PC-9 (cell line): ENCODE results near the gene PPFIA4. TPM values are rescaled to one million over a fixed set of nuclear protein-coding genes. Genes with fewer than 3 reads are reported as not detected.

Experiments
- BruUV-seq: library from RNA; stranded (reverse); fragments of 400-500 nt; replicated peaks from 2 replicates; lab custom pipeline; 2021; lab: Mats Ljungman, UMichigan
- CTCF ChIA-PET: fragments of 300-600 bp; sonication (Branson Sonifier 250); formaldehyde crosslinking; loops from one replicate; lab custom pipeline; 2022; ENCODE audit warnings: antibody characterized with exemption; lab: Charles Lee
- POLR2A ChIA-PET: fragments of 300-600 bp; sonication (Branson Sonifier 250); formaldehyde crosslinking; loops from one replicate; lab custom pipeline; 2022; ENCODE audit warnings: antibody characterized with exemption; ENCODE audit not compliant: unreplicated experiment; lab: Charles Lee
- DNase-seq, 2 experiments: peaks; one replicate each; pipeline versions ENCODE4 v3.0.0 to v3.0.0-alpha.2; 2015 to 2022; ENCODE audit warnings: mixed read lengths in 1 of 2
- H2AFZ ChIP-seq: fragments of 200-600 bp; sonication (generic); 2 replicates; pipeline ENCODE4 v1.8.1; 2017; ENCODE audit warnings: antibody characterized with exemption
- H3F3A ChIP-seq: fragments of 200-600 bp; sonication (generic); 2 replicates; pipeline ENCODE4 v1.8.1; 2017; ENCODE audit warnings: antibody characterized with exemption, mild to moderate bottlenecking, low read depth; ENCODE audit not compliant: insufficient read depth
- H3K27ac ChIP-seq: fragments of 200-600 bp; sonication (generic); 2 replicates; pipeline ENCODE4 v1.6.1; 2016; ENCODE audit warnings: mixed run types
- H3K27me3 ChIP-seq: fragments of 200-600 bp; sonication (generic); 2 replicates; pipeline ENCODE4 v1.6.1; 2016; ENCODE audit warnings: low read depth, mixed run types; ENCODE audit not compliant: insufficient read depth
- H3K36me3 ChIP-seq: fragments of 200-600 bp; sonication (generic); 2 replicates; pipeline ENCODE4 v1.6.1; 2016; ENCODE audit warnings: low read depth, mixed run types
- H3K4me1 ChIP-seq: fragments of 200-600 bp; sonication (generic); replicated peaks from 2 replicates; pipeline ENCODE4 v1.6.1; 2016; ENCODE audit warnings: mixed run types; ENCODE audit not compliant: insufficient read depth
- H3K4me2 ChIP-seq: fragments of 200-600 bp; sonication (generic); 2 replicates; pipeline ENCODE4 v1.6.1; 2017; ENCODE audit warnings: mixed run types
- H3K4me3 ChIP-seq: fragments of 200-600 bp; sonication (generic); 2 replicates; pipeline ENCODE4 v1.6.1; 2016; ENCODE audit warnings: mixed run types
- H3K79me2 ChIP-seq: fragments of 200-600 bp; sonication (generic); 2 replicates; pipeline ENCODE4 v1.6.1; 2017; ENCODE audit warnings: low read depth, mixed run types
- H3K9me2 ChIP-seq: fragments of 200-600 bp; sonication (generic); 2 replicates; pipeline ENCODE4 v1.8.1; 2017; ENCODE audit warnings: mild to moderate bottlenecking; ENCODE audit not compliant: insufficient read depth
- H3K9me3 ChIP-seq: fragments of 200-600 bp; sonication (generic); 2 replicates; pipeline ENCODE4 v1.8.1; 2016; ENCODE audit warnings: low read depth; ENCODE audit not compliant: insufficient read depth
- H4K20me1 ChIP-seq: fragments of 200-600 bp; sonication (generic); 2 replicates; pipeline ENCODE4 v1.8.1; 2017; ENCODE audit not compliant: insufficient read depth
- CTCF ChIP-seq: fragments of 200-600 bp; sonication (generic); conservative IDR thresholded peaks from 2 replicates; pipeline ENCODE4 v1.6.1; 2017; ENCODE audit warnings: mixed run types, antibody characterized with exemption, mild to moderate bottlenecking, moderate library complexity
- EZH2 ChIP-seq: fragments of 200-600 bp; sonication (generic); IDR thresholded peaks from 2 replicates; pipeline ENCODE4 v1.8.0; 2017; ENCODE audit warnings: antibody characterized with exemption, low read depth
- intact Hi-C: fragments of 100-400 bp; cut with micrococcal nuclease; formaldehyde crosslinking; loops from one replicate; pipeline ENCODE4 v1.10.0; 2022; ENCODE audit not compliant: unreplicated experiment
- total RNA-seq: library from RNA; stranded (reverse); gene quantifications from 2 replicates; pipeline ENCODE4 v1.2.3, GENCODE V29; 2021

Gene PPFIA4
- total RNA-seq, 1 experiment from 2014 or later: 1.2 TPM

DNA sequence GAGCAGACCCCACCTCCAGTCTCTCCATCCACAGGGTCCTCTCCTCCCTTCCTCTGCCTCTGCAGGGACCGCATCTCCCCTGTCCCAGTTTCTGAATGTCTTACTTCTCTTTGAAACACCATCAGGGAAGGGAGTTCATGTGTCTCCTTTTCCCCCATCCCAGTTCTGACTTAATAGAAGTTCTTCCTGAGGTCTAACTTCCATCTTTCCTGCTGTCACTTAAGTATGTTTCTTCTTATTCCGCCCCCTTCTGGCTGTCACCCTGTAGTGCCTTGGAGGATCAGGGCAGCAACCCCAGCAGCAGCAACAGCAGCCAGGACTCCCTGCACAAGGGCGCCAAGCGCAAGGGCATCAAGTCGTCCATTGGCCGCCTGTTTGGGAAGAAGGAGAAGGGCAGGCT, 30.2 kb downstream of the PPFIA4 start:
- Histone ChIP-seq H3K27ac (no peak overlapping the region), H3K9me3 (no peaks in the 10 kb centered on the region), H3K4me3 (no peak overlapping the region), H3K9me2 (no peaks in the 10 kb centered on the region), H3F3A (no peaks in the 10 kb centered on the region), H3K79me2 (no peaks in the 10 kb centered on the region), H4K20me1 (no peaks in the 10 kb centered on the region), H3K36me3 (no peaks in the 10 kb centered on the region), H3K4me2 (no peak overlapping the region), H3K27me3 (peaks cover 30% of the 10 kb centered on the region; the same call in 1 of the 2 replicates), H3K4me1 (no peaks in the 10 kb centered on the region), H2AFZ (no peak overlapping the region)
- no peak for DNase-seq
- POLR2A ChIA-PET: interaction anchor here (0.7 kb wide), 1 partner anchor 617 kb away, joined by 8 read pairs; no protein-coding TSS in a partner anchor
- no TSS peak for BruUV-seq
- intact Hi-C loops: no loop called here
- TF ChIP-seq CTCF: no peak; the same call in 1 of the 2 replicates
- TF ChIP-seq EZH2: no peak
- CTCF ChIA-PET: interaction anchor here (0.6 to 0.7 kb wide), 2 partner anchors 17 to 64 kb away, joined by 5 to 7 read pairs; no protein-coding TSS in a partner anchor

- BruUV-seq: no TSS peak
- TF ChIP-seq EZH2: no peak
- TF ChIP-seq CTCF: no peak
- no peaks in the 10 kb centered on the region for H3F3A ChIP-seq
- no peaks in the 10 kb centered on the region for H3K36me3 ChIP-seq
- H3K4me1 ChIP-seq: no peaks in the 10 kb centered on the region
- intact Hi-C loops: no loop called here
- no peaks in the 10 kb centered on the region for H4K20me1 ChIP-seq
- no peak overlapping the region for H3K27ac ChIP-seq
- no peak overlapping the region for H3K4me2 ChIP-seq
- peaks cover 25% of the 10 kb centered on the region; the same call in 1 of the 2 replicates for H3K27me3 ChIP-seq
- H2AFZ ChIP-seq: no peak overlapping the region
- no peak for DNase-seq
- ChIA-PET POLR2A (no interaction called here), CTCF (no interaction called here)
- H3K9me3 ChIP-seq: no peaks in the 10 kb centered on the region
- no peaks in the 10 kb centered on the region for H3K9me2 ChIP-seq
- no peak overlapping the region for H3K4me3 ChIP-seq
- no peaks in the 10 kb centered on the region for H3K79me2 ChIP-seq
Observed at GRCh38 chr1:203057911-203058675, 31.8 kb downstream of the PPFIA4 start.

GRCh38 chr1:203058676-203058935, 32.3 kb downstream of the PPFIA4 start:
- no peak for DNase-seq
- intact Hi-C loops: no loop called here
- H3K79me2 ChIP-seq: no peaks in the 10 kb centered on the region
- H3K9me3 ChIP-seq: no peaks in the 10 kb centered on the region
- no peaks in the 10 kb centered on the region for H4K20me1 ChIP-seq
- H3K27ac ChIP-seq: no peak overlapping the region
- no peak overlapping the region for H3K4me3 ChIP-seq
- no peak for TF ChIP-seq CTCF
- TF ChIP-seq EZH2: no peak
- H3F3A ChIP-seq: no peaks in the 10 kb centered on the region
- no peaks in the 10 kb centered on the region for H3K4me1 ChIP-seq
- BruUV-seq: no TSS peak
- no peak overlapping the region for H2AFZ ChIP-seq
- H3K36me3 ChIP-seq: no peaks in the 10 kb centered on the region
- no peak overlapping the region for H3K4me2 ChIP-seq
- ChIA-PET POLR2A (no interaction called here), CTCF (no interaction called here)
- no peaks in the 10 kb centered on the region for H3K9me2 ChIP-seq
- H3K27me3 ChIP-seq: peaks cover 25% of the 10 kb centered on the region; the same call in 1 of the 2 replicates
